Transverse colon (tissue), 4 donors: ENCODE data around the gene TPRKB. TPM values are rescaled to one million over a fixed set of nuclear protein-coding genes. Genes with fewer than 3 reads are reported as not detected.
"Not testable (repeated sequence)": the region's sequence is repeated elsewhere in the genome, so short reads cannot be mapped to it uniquely, and the experiment has no call there.

Source experiments
- DNase-seq: peaks from one replicate; pipeline ENCODE4 v3.0.0-alpha.2; 2019
- H3K27ac ChIP-seq, 4 donors: fragments of 200-600 bp; sonication (generic); 2 replicates each; pipeline ENCODE4 v1.5.1; 2016 to 2018; ENCODE audit warnings: inconsistent platforms in 4 of 4
- H3K27me3 ChIP-seq: fragments of 200-600 bp; sonication (generic); 2 replicates; pipeline ENCODE4 v1.5.1; 2017; ENCODE audit warnings: inconsistent platforms
- H3K36me3 ChIP-seq, 4 donors: fragments of 200-600 bp; sonication (generic); 2 replicates each; pipeline ENCODE4 v1.5.1; 2017 to 2019; ENCODE audit warnings: inconsistent platforms in 4 of 4
- H3K4me1 ChIP-seq, 4 donors: fragments of 200-600 bp; sonication (generic); 2 replicates each; pipeline ENCODE4 v1.5.1; 2017 to 2020; ENCODE audit warnings: inconsistent platforms in 4 of 4
- H3K4me3 ChIP-seq, 4 donors: fragments of 200-600 bp; sonication (generic); 1 replicate in 1 of 4; 2 replicates in 3 of 4; pipeline versions ENCODE4 v1.5.1 to v1.6.1; 2017 to 2019; ENCODE audit warnings: inconsistent platforms in 4 of 4
- H3K9me3 ChIP-seq, 2 donors: fragments of 200-600 bp; sonication (generic); 2 replicates each; pipeline ENCODE4 v1.5.1; 2017 to 2019; ENCODE audit warnings: inconsistent platforms in 2 of 2
- WGBS, 2 donors: methylation state at CpG; one replicate each; pipeline ENCODE4 v1.1.5; 2018; ENCODE audit warnings: low coverage in 1 of 2; 5-methylcytosine and 5-hydroxymethylcytosine counted together
- in situ Hi-C, 4 donors: fragments of 200-750 bp; cut with MboI; loops; one replicate each; pipeline versions ENCODE4 v1.15.0 to v1.15.1; 2017; ENCODE audit warnings: low sequenced_read_pairs in 3 of 4, low pct_ligation_motif_present in 1 of 4, low pct_unique_long_range_greater_than_20kb in 1 of 4
- intact Hi-C: fragments of 100-400 bp; cut with DNase I; formaldehyde crosslinking; loops from one replicate; pipeline ENCODE4 v1.15.1; 2023; ENCODE audit warnings: low total_unique reads
- total RNA-seq, 4 donors: library from RNA; depleted of rRNA; stranded (reverse); fragments of >200 nt; gene quantifications; one replicate each; pipeline ENCODE4 v1.1.0, GENCODE V29; 2016
- TF ChIP-seq, protein P1 (sequence below), 5 experiments: fragments of 200-600 bp in 3 of 5; fragments of 450-650 bp in 2 of 5; sonication (generic) in 3 of 5; IDR thresholded peaks; 1 replicate in 2 of 5; 2 replicates in 3 of 5; pipeline ENCODE4 v1.5.1; 2016 to 2017; ENCODE audit warnings: antibody characterized with exemption in 5 of 5, inconsistent platforms in 3 of 5, mild to moderate bottlenecking in 2 of 5, moderate library complexity in 1 of 5

Gene TPRKB
- total RNA-seq, 4 donors from 2014 or later: 10.5 to 76.2 (median 36.5) TPM

DNA sequence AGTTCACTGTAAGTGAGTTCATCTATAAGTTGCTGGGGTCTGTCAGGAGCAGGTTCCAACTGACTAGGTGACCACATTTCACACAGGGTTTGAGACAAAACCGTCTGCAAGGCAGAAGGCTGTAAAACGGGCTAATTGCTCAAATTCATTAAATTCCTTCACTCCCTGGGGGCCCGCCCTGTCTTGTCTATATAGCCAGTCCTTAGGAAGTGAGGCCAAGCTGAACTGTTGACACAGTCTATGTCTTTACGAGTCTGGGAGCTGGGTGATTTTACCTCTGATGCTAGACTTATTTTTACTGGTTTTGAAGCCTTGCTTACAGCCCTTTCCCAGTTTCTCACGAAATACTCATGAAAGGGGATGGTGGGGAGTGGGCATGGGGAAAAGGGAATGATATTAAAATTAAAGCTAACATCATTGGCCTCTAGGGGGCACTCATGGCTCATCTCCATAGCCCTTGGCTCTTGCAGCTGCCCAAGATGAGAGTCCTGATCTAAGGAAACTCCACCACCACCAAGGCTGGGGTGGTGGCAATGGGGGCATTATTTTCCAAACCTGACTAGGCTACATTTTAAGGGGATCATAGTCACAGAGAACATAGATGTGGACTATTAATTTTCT is 57.1 kb downstream of the TPRKB start:
- H3K9me3 ChIP-seq, H3K27me3 ChIP-seq, H3K4me1 ChIP-seq, H3K27ac ChIP-seq, H3K36me3 ChIP-seq, H3K4me3 ChIP-seq, intact Hi-C loops: not testable (repeated sequence)
- TF ChIP-seq, protein P1, sequence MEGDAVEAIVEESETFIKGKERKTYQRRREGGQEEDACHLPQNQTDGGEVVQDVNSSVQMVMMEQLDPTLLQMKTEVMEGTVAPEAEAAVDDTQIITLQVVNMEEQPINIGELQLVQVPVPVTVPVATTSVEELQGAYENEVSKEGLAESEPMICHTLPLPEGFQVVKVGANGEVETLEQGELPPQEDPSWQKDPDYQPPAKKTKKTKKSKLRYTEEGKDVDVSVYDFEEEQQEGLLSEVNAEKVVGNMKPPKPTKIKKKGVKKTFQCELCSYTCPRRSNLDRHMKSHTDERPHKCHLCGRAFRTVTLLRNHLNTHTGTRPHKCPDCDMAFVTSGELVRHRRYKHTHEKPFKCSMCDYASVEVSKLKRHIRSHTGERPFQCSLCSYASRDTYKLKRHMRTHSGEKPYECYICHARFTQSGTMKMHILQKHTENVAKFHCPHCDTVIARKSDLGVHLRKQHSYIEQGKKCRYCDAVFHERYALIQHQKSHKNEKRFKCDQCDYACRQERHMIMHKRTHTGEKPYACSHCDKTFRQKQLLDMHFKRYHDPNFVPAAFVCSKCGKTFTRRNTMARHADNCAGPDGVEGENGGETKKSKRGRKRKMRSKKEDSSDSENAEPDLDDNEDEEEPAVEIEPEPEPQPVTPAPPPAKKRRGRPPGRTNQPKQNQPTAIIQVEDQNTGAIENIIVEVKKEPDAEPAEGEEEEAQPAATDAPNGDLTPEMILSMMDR (IDR thresholded peaks at IDR 0.05): peak; percentile 29 to 58 (median 46)
- in situ Hi-C loops: loop anchor here in 1 of 4 donors (25.0 kb wide), 1 partner anchor 107 kb away; the partner anchor contains the start of genes C2orf78 and DUSP11
- WGBS, 2 donors: 24 to 25% methylated on average over 2 to 5 of the region's 5 CpGs
- DNase-seq: peak; percentile 47

Other genes with a start within 250 kb of the TPRKB start
- 1 to 10 TPM in 2 of 4 donors, not detected in 2; 1.2 to 4.6 TPM for gene NAT8, start 94.9 kb downstream of the TPRKB start, total RNA-seq
- gene DUSP11, start 42.8 kb upstream of the TPRKB start, total RNA-seq: 10 to 100 TPM in 3 of 4 donors, 1 to 10 TPM in 1; 9.2 to 35.2 (median 30.8) TPM
- not detected for gene C2orf78, start 46.8 kb upstream of the TPRKB start, total RNA-seq
- gene STAMBP, start 91.6 kb upstream of the TPRKB start, total RNA-seq: 1,000 to 10,000 TPM in 1 of 4 donors, 10 to 100 TPM in 3; 22.7 to 1,127 (median 37.3) TPM
- 1,000 to 10,000 TPM in 1 of 4 donors, 100 to 1,000 TPM in 3; 394 to 3,499 (median 729) TPM for gene ACTG2, start 155.7 kb upstream of the TPRKB start, total RNA-seq
- 10 to 100 TPM; 27.3 to 49.7 (median 40.3) TPM for gene DGUOK, start 189.5 kb upstream of the TPRKB start, total RNA-seq
- 10 to 100 TPM; 20.2 to 26.9 (median 22.5) TPM for gene TET3, start 247.6 kb upstream of the TPRKB start, total RNA-seq